Small intestine (tissue), 7 donors: Measurements from ENCODE around the gene PACRG. TPM values are rescaled to one million over a fixed set of nuclear protein-coding genes. Genes with fewer than 3 reads are reported as not detected.

Experiments
- DNase-seq, 2 donors: peaks; one replicate each; pipeline versions ENCODE4 v3.0.0 to v3.0.0-alpha.2; 2013
- FAIRE-seq: peaks from 2 replicates; lab custom pipeline; 2012; peaks lifted over from hg19 to GRCh38; lab: Jason Lieb, UNC
- H3K27ac ChIP-seq, 3 donors: one replicate each; pipeline ENCODE4 v1.5.1; 2013; ENCODE audit warnings: low read length in 2 of 3, mild to moderate bottlenecking in 2 of 3, control low read depth in 1 of 3, inconsistent platforms in 1 of 3, low read depth in 1 of 3, moderate library complexity in 1 of 3
- H3K27me3 ChIP-seq, 3 donors: one replicate each; pipeline ENCODE4 v1.6.1; 2013; ENCODE audit warnings: low read length in 3 of 3, inconsistent platforms in 1 of 3; ENCODE audit not compliant: control insufficient read depth in 3 of 3, insufficient read depth in 3 of 3
- H3K36me3 ChIP-seq, 3 donors: one replicate each; pipeline ENCODE4 v1.6.1; 2013; ENCODE audit warnings: low read length in 3 of 3, inconsistent platforms in 1 of 3, low read depth in 1 of 3, mild to moderate bottlenecking in 1 of 3, moderate library complexity in 1 of 3; ENCODE audit not compliant: control insufficient read depth in 3 of 3, insufficient read depth in 2 of 3
- H3K4me1 ChIP-seq, 3 donors: one replicate each; pipeline ENCODE4 v1.6.1; 2013; ENCODE audit warnings: low read length in 2 of 3, inconsistent platforms in 1 of 3, low read depth in 1 of 3, mild to moderate bottlenecking in 1 of 3, moderate library complexity in 1 of 3; ENCODE audit not compliant: control insufficient read depth in 3 of 3, insufficient read depth in 2 of 3
- H3K4me3 ChIP-seq, 3 donors: one replicate each; pipeline ENCODE4 v1.5.1; 2013; ENCODE audit warnings: low read length in 3 of 3, control low read depth in 1 of 3, inconsistent platforms in 1 of 3, low read depth in 1 of 3, mild to moderate bottlenecking in 1 of 3, moderate library complexity in 1 of 3
- H3K9me3 ChIP-seq, 2 donors: one replicate each; pipeline ENCODE4 v1.6.1; 2013; ENCODE audit warnings: low read depth in 1 of 2, low read length in 1 of 2; ENCODE audit not compliant: control insufficient read depth in 2 of 2, insufficient read depth in 1 of 2
- WGBS, 3 donors: extraction: QIAGEN DNeasy Blood & Tissue Kit; methylation state at CpG; one replicate each; pipeline ENCODE4 v1.1.7; 2013; 5-methylcytosine and 5-hydroxymethylcytosine counted together
- polyA plus RNA-seq, 4 donors: library from polyadenylated mRNA; stranded (reverse) in 3 of 4; unstranded in 1 of 4; fragments of 200-250 nt in 3 of 4; fragments of 120-200 nt in 1 of 4; gene quantifications; one replicate each; pipeline versions ENCODE4 v1.2.1 to v1.2.3, GENCODE V29; 2013
- donor health status: healthy with polysubstance abuse.
- donor health status: control.
- donor health status: control.
- donor health status: Bipolar disorder and iron deficiency.
- donor health status: healthy.

Gene PACRG
- polyA plus RNA-seq, 4 donors: 0.49 to 1.5 TPM; not detected in 2

- WGBS, 3 donors: 54 to 60% (median 55%) methylated on average over 8 of the region's 8 CpGs
- Histone ChIP-seq H3K36me3 (no peaks in the 10 kb centered on the region), H3K27me3 (no peaks in the 10 kb centered on the region), H3K27ac (no peak overlapping the region), H3K4me1 (no peaks in the 10 kb centered on the region), H3K9me3 (no peaks in the 10 kb centered on the region), H3K4me3 (no peak overlapping the region)
- no peak for FAIRE-seq
- DNase-seq: no peak
Measured at GRCh38 chr6:163354085-163354484, 626.3 kb downstream of the PACRG start.

- Histone ChIP-seq H3K4me3 (no peak overlapping the region), H3K9me3 (no peaks in the 10 kb centered on the region), H3K4me1 (no peaks in the 10 kb centered on the region), H3K27me3 (no peaks in the 10 kb centered on the region), H3K36me3 (no peaks in the 10 kb centered on the region), H3K27ac (peak overlapping the region in 1 of 3 donors; percentile 25)
- 57 to 69% (median 59%) methylated on average over 13 of the region's 13 CpGs for WGBS, 3 donors
- no peak for FAIRE-seq
- DNase-seq: no peak
Measured at GRCh38 chr6:163354761-163355425, 627.1 kb downstream of the PACRG start.

GRCh38 chr6:163355426-163355991, 627.7 kb downstream of the PACRG start:
- Histone ChIP-seq H3K27ac (peak overlapping the region in 1 of 3 donors; percentile 68), H3K4me3 (no peak overlapping the region), H3K4me1 (no peaks in the 10 kb centered on the region), H3K36me3 (no peaks in the 10 kb centered on the region), H3K9me3 (no peaks in the 10 kb centered on the region), H3K27me3 (no peaks in the 10 kb centered on the region)
- 57 to 71% (median 70%) methylated on average over 9 of the region's 9 CpGs for whole genome bisulfite sequencing, 3 donors
- FAIRE-seq (no peak), DNase-seq (no peak)

GRCh38 chr6:163356324-163356723, 628.5 kb downstream of the PACRG start:
- no peak for DNase-seq

GRCh38 chr6:163356743-163357142, 629.0 kb downstream of the PACRG start:
- no peak overlapping the region for H3K4me3 ChIP-seq

More at GRCh38 chr6:163356324-163356723, 628.5 kb downstream of the PACRG start:
- Histone ChIP-seq H3K9me3 (no peaks in the 10 kb centered on the region), H3K27ac (peak overlapping the region in 1 of 3 donors; percentile 28), H3K4me3 (no peak overlapping the region), H3K36me3 (no peaks in the 10 kb centered on the region), H3K4me1 (no peaks in the 10 kb centered on the region), H3K27me3 (no peaks in the 10 kb centered on the region)
- no peak for FAIRE-seq
- 42 to 58% (median 43%) methylated on average over 12 to 13 of the region's 13 CpGs for WGBS, 3 donors

GRCh38 chr6:163364641-163365040, 636.9 kb downstream of the PACRG start:
- no peak for FAIRE-seq
- Histone ChIP-seq H3K4me1 (no peaks in the 10 kb centered on the region), H3K9me3 (no peaks in the 10 kb centered on the region), H3K4me3 (no peak overlapping the region), H3K27me3 (peaks cover 0 to 5% (median 0%) of the 10 kb centered on the region in 3 donors), H3K27ac (no peak overlapping the region), H3K36me3 (no peaks in the 10 kb centered on the region)
- 89 to 93% (median 92%) methylated on average over 13 of the region's 13 CpGs for WGBS, 3 donors
- no peak for DNase-seq

More at GRCh38 chr6:163356743-163357142, 629.0 kb downstream of the PACRG start:
- no peaks in the 10 kb centered on the region for H3K27me3 ChIP-seq
- H3K9me3 ChIP-seq: no peaks in the 10 kb centered on the region
- WGBS, 3 donors: 93 to 97% (median 97%) methylated on average over 6 of the region's 6 CpGs
- H3K36me3 ChIP-seq: no peaks in the 10 kb centered on the region
- no peaks in the 10 kb centered on the region for H3K4me1 ChIP-seq
- DNase-seq: no peak
- no peak overlapping the region for H3K27ac ChIP-seq
- no peak for FAIRE-seq

Other genes starting within 250 kb of the PACRG start
- 1 to 10 TPM in 2 of 4 donors, under 1 TPM in 2; 0.27 to 2.3 (median 1.0) TPM for gene PRKN, start 208 bp upstream of the PACRG start, polyA plus RNA-seq